Measurements from ENCODE around the gene TMEM121.
"Not testable (repeated sequence)": the region's sequence is repeated elsewhere in the genome, so short reads cannot be mapped to it uniquely, and the experiment has no call there.

Gene TMEM121

GRCh38 chr14:105536691-105537579 is 10.6 kb downstream of the TMEM121 start:
- Mint-ChIP-seq H3K27ac (peak overlapping the region; percentile 15), H3K27me3 (ENCODE audit: low read depth, poor library complexity) (peaks cover 40% of the 10 kb centered on the region), H3K4me1 (no peaks in the 10 kb centered on the region), H3K36me3 (ENCODE audit: low read depth) (no peaks in the 10 kb centered on the region), H3K4me3 (no peak overlapping the region), H3K9me3 (peaks cover 29% of the 10 kb centered on the region)
- TF ChIP-seq, protein P1, sequence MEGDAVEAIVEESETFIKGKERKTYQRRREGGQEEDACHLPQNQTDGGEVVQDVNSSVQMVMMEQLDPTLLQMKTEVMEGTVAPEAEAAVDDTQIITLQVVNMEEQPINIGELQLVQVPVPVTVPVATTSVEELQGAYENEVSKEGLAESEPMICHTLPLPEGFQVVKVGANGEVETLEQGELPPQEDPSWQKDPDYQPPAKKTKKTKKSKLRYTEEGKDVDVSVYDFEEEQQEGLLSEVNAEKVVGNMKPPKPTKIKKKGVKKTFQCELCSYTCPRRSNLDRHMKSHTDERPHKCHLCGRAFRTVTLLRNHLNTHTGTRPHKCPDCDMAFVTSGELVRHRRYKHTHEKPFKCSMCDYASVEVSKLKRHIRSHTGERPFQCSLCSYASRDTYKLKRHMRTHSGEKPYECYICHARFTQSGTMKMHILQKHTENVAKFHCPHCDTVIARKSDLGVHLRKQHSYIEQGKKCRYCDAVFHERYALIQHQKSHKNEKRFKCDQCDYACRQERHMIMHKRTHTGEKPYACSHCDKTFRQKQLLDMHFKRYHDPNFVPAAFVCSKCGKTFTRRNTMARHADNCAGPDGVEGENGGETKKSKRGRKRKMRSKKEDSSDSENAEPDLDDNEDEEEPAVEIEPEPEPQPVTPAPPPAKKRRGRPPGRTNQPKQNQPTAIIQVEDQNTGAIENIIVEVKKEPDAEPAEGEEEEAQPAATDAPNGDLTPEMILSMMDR (IDR thresholded peaks at IDR 0.05): no peak
- DNase-seq: no peak

GRCh38 chr14:105537580-105538474 is 11.4 kb downstream of the TMEM121 start:
- peak; percentile 75 for DNase-seq
- H3K4me1 Mint-ChIP-seq: no peaks in the 10 kb centered on the region
- H3K36me3 Mint-ChIP-seq (ENCODE audit: low read depth): no peaks in the 10 kb centered on the region
- H3K27ac Mint-ChIP-seq: no peak overlapping the region
- H3K4me3 Mint-ChIP-seq: no peak overlapping the region
- peaks cover 35% of the 10 kb centered on the region for H3K9me3 Mint-ChIP-seq
- TF ChIP-seq, protein P1 (IDR thresholded peaks at IDR 0.05): peak; percentile 89
- H3K27me3 Mint-ChIP-seq (ENCODE audit: low read depth, poor library complexity): peaks cover 36% of the 10 kb centered on the region

DNA sequence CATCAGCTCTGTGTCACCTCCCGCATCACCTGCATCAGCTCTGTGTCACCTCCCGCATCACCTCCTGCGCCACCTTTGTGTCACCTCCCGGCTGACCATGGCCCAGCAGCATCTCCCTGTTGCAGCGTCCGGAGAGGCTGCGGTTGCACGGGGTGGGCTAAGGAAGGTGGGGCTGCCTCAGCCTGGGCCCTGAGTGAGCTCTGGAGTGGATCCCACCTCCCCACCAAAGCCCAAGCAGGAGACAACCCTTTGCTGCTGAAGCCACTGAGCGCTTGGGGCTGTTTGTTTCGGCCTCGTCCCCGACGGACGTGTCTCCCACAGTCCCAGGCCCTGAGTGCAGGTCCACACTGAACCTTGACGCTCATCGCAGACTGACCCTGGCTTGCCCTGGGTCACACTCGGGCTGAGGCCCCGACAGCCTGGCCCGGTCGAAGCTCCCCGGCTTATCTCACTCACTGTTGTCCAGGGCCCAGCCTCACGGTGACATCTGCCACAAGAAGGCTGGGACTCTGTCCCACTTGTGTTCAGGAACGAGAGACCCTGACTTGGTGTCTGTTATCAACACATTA is 12.2 kb downstream of the TMEM121 start:
- Mint-ChIP-seq H3K4me1 (no peaks in the 10 kb centered on the region), H3K36me3 (ENCODE audit: low read depth) (no peaks in the 10 kb centered on the region), H3K27ac (no peak overlapping the region), H3K27me3 (ENCODE audit: low read depth, poor library complexity) (peaks cover 32% of the 10 kb centered on the region), H3K9me3 (peaks cover 42% of the 10 kb centered on the region), H3K4me3 (no peak overlapping the region)
- no peak for DNase-seq
- TF ChIP-seq, protein P1 (IDR thresholded peaks at IDR 0.05): no peak

GRCh38 chr14:105540811-105541210 is 14.4 kb downstream of the TMEM121 start:
- H3K27ac Mint-ChIP-seq: no peak overlapping the region
- TF ChIP-seq, protein P1 (IDR thresholded peaks at IDR 0.05): no peak

GRCh38 chr14:105541218-105541875 is 15.0 kb downstream of the TMEM121 start:
- H3K4me1 Mint-ChIP-seq: no peaks in the 10 kb centered on the region
- TF ChIP-seq, protein P1 (IDR thresholded peaks at IDR 0.05): no peak
- H3K36me3 Mint-ChIP-seq (ENCODE audit: low read depth): no peaks in the 10 kb centered on the region
- no peak overlapping the region for H3K27ac Mint-ChIP-seq
- H3K4me3 Mint-ChIP-seq: no peak overlapping the region
- H3K9me3 Mint-ChIP-seq: peaks cover 48% of the 10 kb centered on the region
- peaks cover 12% of the 10 kb centered on the region for H3K27me3 Mint-ChIP-seq (ENCODE audit: low read depth, poor library complexity)
- DNase-seq: no peak

More at GRCh38 chr14:105540811-105541210, 14.4 kb downstream of the TMEM121 start:
- Mint-ChIP-seq H3K36me3 (ENCODE audit: low read depth) (no peaks in the 10 kb centered on the region), H3K9me3 (peaks cover 48% of the 10 kb centered on the region), H3K4me3 (no peak overlapping the region), H3K27me3 (ENCODE audit: low read depth, poor library complexity) (peaks cover 14% of the 10 kb centered on the region), H3K4me1 (no peaks in the 10 kb centered on the region)
- no peak for DNase-seq

DNA sequence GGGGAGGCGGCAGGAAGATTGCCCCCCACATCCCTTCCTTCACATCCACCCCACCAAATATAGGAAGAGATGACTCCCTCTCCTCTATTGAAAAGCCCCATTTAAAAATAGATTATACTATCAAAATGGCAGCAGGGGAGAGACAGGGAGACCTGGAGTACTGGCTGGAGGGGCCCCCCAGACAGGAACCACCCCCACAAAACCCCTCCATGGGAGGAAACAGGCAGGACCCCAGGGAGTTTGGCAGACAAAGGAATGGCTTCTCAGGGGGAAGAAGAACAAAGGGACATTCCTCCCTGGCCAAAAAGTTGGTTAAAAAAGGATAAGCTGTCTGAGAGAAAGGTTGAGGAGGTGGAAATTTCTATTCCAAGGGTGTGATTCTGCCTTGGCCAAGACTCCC is 19.3 kb downstream of the TMEM121 start:
- peaks cover 61% of the 10 kb centered on the region for H3K9me3 Mint-ChIP-seq
- not testable (repeated sequence) for H3K36me3 Mint-ChIP-seq (ENCODE audit: low read depth); H3K27me3 Mint-ChIP-seq (ENCODE audit: low read depth, poor library complexity); DNase-seq; H3K27ac Mint-ChIP-seq; H3K4me1 Mint-ChIP-seq; H3K4me3 Mint-ChIP-seq

- not testable (repeated sequence) for H3K27me3 Mint-ChIP-seq (ENCODE audit: low read depth, poor library complexity); H3K4me1 Mint-ChIP-seq; H3K4me3 Mint-ChIP-seq; H3K27ac Mint-ChIP-seq; DNase-seq; H3K36me3 Mint-ChIP-seq (ENCODE audit: low read depth)
- peaks cover 56% of the 10 kb centered on the region for H3K9me3 Mint-ChIP-seq
These were observed 20.0 kb downstream of the TMEM121 start for GRCh38 chr14:105546410-105546809.

GRCh38 chr14:105547072-105547471 is 20.7 kb downstream of the TMEM121 start:
- DNase-seq; H3K27ac Mint-ChIP-seq; H3K27me3 Mint-ChIP-seq (ENCODE audit: low read depth, poor library complexity); H3K36me3 Mint-ChIP-seq (ENCODE audit: low read depth); H3K4me1 Mint-ChIP-seq; H3K4me3 Mint-ChIP-seq: not testable (repeated sequence)
- H3K9me3 Mint-ChIP-seq: peaks cover 53% of the 10 kb centered on the region

All from nephron progenitor cell (in vitro differentiated cells).